ENCODE results near the gene HCAR2. TPM values are rescaled to one million over a fixed set of nuclear protein-coding genes. Genes with fewer than 3 reads are reported as not detected.
A peak's percentile ranks its signal among the peaks of the same experiment; 100 is the strongest.
"Not testable (repeated sequence)": the region's sequence is repeated elsewhere in the genome, so short reads cannot be mapped to it uniquely, and the experiment has no call there.

Gene HCAR2
- total RNA-seq (under 1 TPM in 2 of 5 donors, not detected in 3; 0.18 to 0.58 TPM), polyA plus RNA-seq (1 to 10 TPM; 2.6 to 8.2 (median 3.1) TPM)
- long read RNA-seq, donor 1: 0 reads
- long read RNA-seq, donor 2: 0 reads
- long read RNA-seq, donor 3, partial matches to known transcripts: 0 of 1 reads
- long read RNA-seq, donor 3, other reads (novel, unspliced or antisense): 0 of 1 reads
- long read RNA-seq, donor 4: 0 reads
- long read RNA-seq, donor 5: 0 reads
- long read RNA-seq, donor 6, partial matches to known transcripts: 0 of 2 reads
- long read RNA-seq, donor 6, other reads (novel, unspliced or antisense): 0 of 2 reads
- long read RNA-seq, donor 7, partial matches to known transcripts: 0 of 1 reads
- long read RNA-seq, donor 7, other reads (novel, unspliced or antisense): 0 of 1 reads
- long read RNA-seq, donor 8: 0 reads
- long read RNA-seq, donor 9, partial matches to known transcripts: 0 of 2 reads
- long read RNA-seq, donor 9, other reads (novel, unspliced or antisense): 0 of 2 reads
- long read RNA-seq, donor 10: 0 reads

DNA sequence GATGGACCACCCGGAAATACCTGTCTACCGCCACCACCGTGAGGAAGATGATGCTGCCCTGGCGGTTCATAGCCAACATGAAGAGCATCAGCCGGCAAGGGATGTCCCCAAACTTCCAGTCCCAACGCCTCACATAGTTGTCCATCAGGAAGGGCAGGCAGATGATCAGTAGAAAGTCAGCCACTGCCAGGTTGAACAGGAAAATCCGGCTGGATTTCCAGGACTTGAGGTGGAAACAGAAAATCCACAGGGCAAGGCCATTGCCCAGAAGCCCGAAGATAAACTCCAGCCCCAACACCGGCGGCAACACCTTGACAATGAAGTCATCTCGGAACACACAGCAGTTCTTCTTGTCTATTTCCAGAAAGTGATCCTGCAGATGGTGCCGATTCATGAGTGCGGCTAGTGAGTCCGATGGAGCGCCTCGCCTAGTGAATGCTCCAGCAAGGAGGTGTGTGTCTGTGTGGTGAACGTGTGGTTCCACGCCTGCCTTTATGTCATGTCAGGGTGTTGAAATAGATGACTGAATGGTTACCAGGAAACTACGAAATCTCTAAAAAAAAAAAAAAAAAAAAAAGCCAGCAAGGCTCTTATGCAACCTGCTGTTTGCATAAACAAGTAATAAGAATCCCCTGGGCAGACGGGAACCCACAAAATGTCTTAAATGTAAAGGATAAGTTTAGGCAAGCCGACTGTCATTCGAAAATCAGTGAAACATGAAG is at the start of gene HCAR2:
TSS of gene HCAR2 (minus strand) at position 468 of the 722 bp plus-strand sequence. CDS start at position 394, 74 bp downstream.
- 77 to 91% (median 89%) methylated on average over 21 to 22 of the region's 22 CpGs for WGBS, 5 donors
- peak within 1 kb of the TSS in 2 of 5 donors; percentile 8 to 22 for H3K27ac ChIP-seq
- H3K27me3 ChIP-seq; DNase-seq; intact Hi-C loops (cut with DNase I; ENCODE audit: low total_unique reads); H3K4me3 ChIP-seq; H3K9me3 ChIP-seq; H3K36me3 ChIP-seq; H3K4me1 ChIP-seq: not testable (repeated sequence)

DNA sequence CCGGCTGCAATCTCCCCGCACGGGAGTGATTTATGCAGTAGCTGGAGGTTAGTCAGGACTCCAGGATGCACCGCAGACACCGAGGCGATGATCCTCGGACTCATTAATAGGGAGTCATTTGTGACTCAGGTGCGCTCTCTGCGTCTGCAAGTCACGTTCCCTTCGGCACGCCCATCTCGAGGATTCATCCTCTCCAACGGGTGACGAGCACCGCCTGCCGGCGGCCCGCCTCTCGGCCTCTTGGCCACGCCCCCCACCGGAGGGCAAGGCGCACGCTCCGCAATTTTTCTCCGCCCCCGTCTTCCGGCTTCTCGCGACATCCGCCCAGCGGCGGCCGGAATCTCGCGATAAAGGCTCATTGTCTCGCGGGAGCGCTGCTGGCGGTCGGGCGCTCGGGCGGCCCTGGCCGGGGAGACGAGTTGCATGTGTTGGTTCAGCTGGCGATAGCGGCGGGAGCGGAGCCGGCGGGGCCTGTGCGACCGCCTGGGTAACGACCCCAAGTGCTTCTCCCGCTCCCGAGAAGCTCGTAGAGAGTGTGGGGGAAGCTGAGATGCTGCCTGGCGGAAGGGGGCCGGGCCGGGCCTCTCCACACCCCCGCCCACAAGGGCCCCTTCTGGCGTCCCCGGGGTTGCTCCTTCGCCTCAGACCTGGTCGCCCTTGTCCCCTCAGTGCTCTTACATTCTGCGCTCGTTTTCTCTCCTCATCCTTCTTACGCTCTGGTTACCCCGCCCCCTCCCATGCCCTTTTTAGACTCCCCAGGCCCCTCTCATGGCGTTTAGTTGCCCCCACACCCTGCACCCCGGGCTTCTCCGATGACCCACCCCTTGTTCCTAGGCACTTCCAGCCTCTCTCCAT is 49.5 kb upstream of the HCAR2 start, which contains the start of gene DENR:
TSS of gene DENR (plus strand) at position 361 of the 855 bp plus-strand sequence. CDS start 878 bp downstream, outside the sequence.
- peak within 1 kb of the TSS; percentile 78 to 89 (median 85) for H3K27ac ChIP-seq
- intact Hi-C loops (cut with DNase I; ENCODE audit: low total_unique reads): loop anchor here (5.0 kb wide), 1 partner anchor 105 kb away; no protein-coding TSS in a partner anchor
- WGBS, 5 donors: 0% methylated on average over 52 to 73 of the region's 73 CpGs

DNA sequence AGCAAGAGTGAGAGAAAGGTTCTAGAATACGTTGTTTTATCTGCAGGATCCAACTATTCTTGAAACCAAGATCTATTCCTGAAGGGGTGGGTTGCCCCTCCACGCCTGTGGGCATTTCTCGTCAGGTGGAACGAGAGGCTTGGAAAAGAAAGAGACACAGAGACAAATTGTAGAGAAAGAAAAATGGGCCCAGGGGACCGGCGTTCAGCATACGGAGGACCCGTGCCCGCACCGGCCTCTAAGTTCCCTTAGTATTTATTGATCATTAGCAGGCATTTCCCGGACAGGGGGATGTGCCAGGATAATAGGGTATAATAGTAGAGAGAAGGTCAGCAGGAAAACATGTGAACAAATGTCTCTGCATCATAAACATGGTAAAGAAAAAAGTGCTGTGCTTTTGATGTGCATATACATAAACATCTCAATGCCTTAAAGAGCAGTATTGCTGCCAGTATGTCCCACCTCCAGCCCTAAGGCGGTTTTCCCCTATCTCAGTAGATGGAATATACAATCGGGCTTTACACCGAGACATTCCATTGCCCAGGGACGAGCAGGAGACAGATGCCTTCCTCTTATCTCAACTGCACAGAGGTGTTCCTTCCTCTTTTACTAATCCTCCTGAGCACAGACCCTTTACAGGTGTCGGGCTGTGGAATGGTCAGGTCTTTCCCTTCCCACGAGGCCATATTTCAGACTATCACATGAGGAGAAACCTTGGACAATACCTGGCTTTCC is 47.8 kb upstream of the HCAR2 start:
- Histone ChIP-seq H3K4me1 (peaks cover 12 to 28% (median 22%) of the 10 kb centered on the region in 4 donors), H3K36me3 (peaks cover 9 to 24% (median 18%) of the 10 kb centered on the region in 4 donors)
- not testable (repeated sequence) for H3K9me3 ChIP-seq, H3K27me3 ChIP-seq, DNase-seq, H3K4me3 ChIP-seq, H3K27ac ChIP-seq
- WGBS, 5 donors: 75 to 84% (median 82%) methylated on average over 17 of the region's 17 CpGs
- intact Hi-C loops (cut with DNase I; ENCODE audit: low total_unique reads): loop anchor here (5.0 kb wide), 1 partner anchor 104 kb away; no protein-coding TSS in a partner anchor

More for the DNA sequence above, 49.5 kb upstream of the HCAR2 start, which contains the start of gene DENR:
- peak within 1 kb of the TSS; percentile 69 to 93 (median 82) for H3K4me3 ChIP-seq
- DNase-seq: peak; percentile 99
- H3K36me3 ChIP-seq: peaks cover 14 to 41% (median 35%) of the 10 kb centered on the region in 4 donors
- H3K4me1 ChIP-seq: peaks cover 12 to 40% (median 22%) of the 10 kb centered on the region in 4 donors
- TF ChIP-seq EP300 (IDR thresholded peaks at IDR 0.05) (no peak), POLR2AphosphoS5 (IDR thresholded peaks at IDR 0.05) (peak; percentile 20 to 97 (median 92)), CTCF (IDR thresholded peaks at IDR 0.05) (peak in 5 of 7 experiments; percentile 66 to 99 (median 81)), POLR2A (IDR thresholded peaks at IDR 0.05) (peak in 1 of 4 donors; percentile 66)
- H3K9me3 ChIP-seq: no peaks in the 10 kb centered on the region
- H3K27me3 ChIP-seq: no peaks in the 10 kb centered on the region

- Histone ChIP-seq H3K36me3 (peaks cover 0 to 12% (median 6%) of the 10 kb centered on the region in 4 donors), H3K4me3 (no peak overlapping the region), H3K9me3 (no peaks in the 10 kb centered on the region), H3K4me1 (peaks cover 12 to 24% (median 22%) of the 10 kb centered on the region in 4 donors), H3K27me3 (no peaks in the 10 kb centered on the region), H3K27ac (no peak overlapping the region)
- TF ChIP-seq EP300 (IDR thresholded peaks at IDR 0.05): no peak
- TF ChIP-seq POLR2A (IDR thresholded peaks at IDR 0.05): no peak
- no peak for TF ChIP-seq POLR2AphosphoS5 (IDR thresholded peaks at IDR 0.05)
- no peak for TF ChIP-seq CTCF (IDR thresholded peaks at IDR 0.05)
- 58 to 73% (median 72%) methylated on average over 6 of the region's 6 CpGs for WGBS, 5 donors
- intact Hi-C loops (cut with DNase I; ENCODE audit: low total_unique reads): loop anchor here (5.0 kb wide), 1 partner anchor 102 kb away; no protein-coding TSS in a partner anchor
- DNase-seq: no peak
Measured at GRCh38 chr12:122749569-122750332, 46.6 kb upstream of the HCAR2 start.
